ENCODE data around the gene PTPRZ1. TPM values are rescaled to one million over a fixed set of nuclear protein-coding genes. Genes with fewer than 3 reads are reported as not detected.

PTPRZ1 gene
- total and polyA plus RNA-seq, 2 of the 4 experiments (the other 2 are of a cell fraction), result not detected

GRCh38 chr7:122073635-122074034 is 200.7 kb downstream of the PTPRZ1 start:
- Histone ChIP-seq H3K18ac (ENCODE audit: low read depth, low read length) (no peak overlapping the region), H3K27me3 (ENCODE audit: control insufficient read depth, insufficient read depth, low read length) (no peaks in the 10 kb centered on the region), H4K8ac (ENCODE audit: low read depth in 2 of 2, low read length in 2 of 2) (no peak overlapping the region), H2BK120ac (ENCODE audit: low read depth, low read length) (no peak overlapping the region), H4K5ac (ENCODE audit: low read depth, low read length) (no peak overlapping the region), H2BK15ac (ENCODE audit: low read depth, low read length) (no peak overlapping the region), H3K27ac (ENCODE audit: insufficient read depth, low read length) (no peak overlapping the region), H3K14ac (replicated peaks; ENCODE audit: low read depth, low read length) (no peak overlapping the region), H2AFZ (replicated peaks; ENCODE audit: low read length, poor library complexity) (no peak overlapping the region), H3K36me3 (ENCODE audit: control insufficient read depth, insufficient read depth, low read length) (peaks cover 6% of the 10 kb centered on the region; the same call in 1 of the 2 replicates), H4K91ac (ENCODE audit: insufficient read depth, low read depth, low read length) (no peak overlapping the region), H2AK9ac (replicated peaks; ENCODE audit: low read depth, low read length, poor library complexity) (no peak overlapping the region), H2BK20ac (ENCODE audit: low read depth, low read length) (no peak overlapping the region), H3K4me3 (ENCODE audit: insufficient read depth, low read depth, low read length) (no peak overlapping the region), H4K20me1 (ENCODE audit: insufficient read depth, low read length) (no peaks in the 10 kb centered on the region), H3K4me2 (ENCODE audit: low read depth, low read length) (no peak overlapping the region), H3K4ac (ENCODE audit: low read depth, low read length) (no peak overlapping the region), H3K4me1 (ENCODE audit: control insufficient read depth, insufficient read depth, low read length) (no peaks in the 10 kb centered on the region), H2AK5ac (ENCODE audit: low read depth, low read length) (no peak overlapping the region), H2BK5ac (ENCODE audit: low read depth, low read length, poor library complexity, severe bottlenecking) (no peak overlapping the region), H3K56ac (ENCODE audit: extremely low read depth, insufficient read depth, low read length) (no peak overlapping the region), H3K23ac (ENCODE audit: low read depth, low read length) (no peak overlapping the region), H3K79me1 (ENCODE audit: low read depth in 1 of 2, low read length in 2 of 2) (no peaks in the 10 kb centered on the region), H3K9me3 (ENCODE audit: control insufficient read depth, insufficient read depth, low read length) (no peaks in the 10 kb centered on the region), H3K9me1 (ENCODE audit: insufficient read depth, low read length) (no peaks in the 10 kb centered on the region), H3K9ac (ENCODE audit: low read depth, low read length) (no peak overlapping the region)
- no TSS peak for BruUV-seq (replicated peaks)
- intact Hi-C loops (cut with micrococcal nuclease) (no loop called here), dilution Hi-C loops (cut with HindIII; ENCODE audit: low sequenced_read_pairs, unreplicated experiment) (no loop called here), in situ Hi-C loops (cut with MboI; ENCODE audit: low sequenced_read_pairs) (no loop called here)
- WGBS, 2 experiments (ENCODE audit: extremely low coverage in 2 of 2, insufficient read length in 1 of 2), result no CpG with 5 or more reads among the region's 3 CpGs
- ATAC-seq (ENCODE audit: low read depth) (no peak), DNase-seq (no peak)
- ChIA-PET POLR2A (ENCODE audit: unreplicated experiment) (no interaction called here), CTCF (no interaction called here)
- TF ChIP-seq NFE2L2 (IDR thresholded peaks at IDR 0.05; ENCODE audit: low read depth, low read length) (no peak), USF2 (IDR thresholded peaks at IDR 0.05; ENCODE audit: low read depth, low read length) (no peak), MAFK (IDR thresholded peaks at IDR 0.05; ENCODE audit: low read depth, low read length) (no peak), RFX5 (IDR thresholded peaks at IDR 0.05; ENCODE audit: low read depth, low read length) (no peak), FOS (IDR thresholded peaks at IDR 0.05; ENCODE audit: low read depth, low read length) (no peak), CHD1 (IDR thresholded peaks at IDR 0.05; ENCODE audit: low read depth, low read length) (no peak), MXI1 (IDR thresholded peaks at IDR 0.05; ENCODE audit: borderline replicate concordance, low read depth, low read length) (no peak), RCOR1 (IDR thresholded peaks at IDR 0.05; ENCODE audit: insufficient replicate concordance, low read length) (no peak), RAD21 (IDR thresholded peaks at IDR 0.05; ENCODE audit: low read length) (no peak), CEBPB (IDR thresholded peaks at IDR 0.05; ENCODE audit: low read depth, low read length) (no peak), ELK1 (IDR thresholded peaks at IDR 0.05; ENCODE audit: borderline replicate concordance, low read depth, low read length) (no peak)
- TF ChIP-seq, protein P1, sequence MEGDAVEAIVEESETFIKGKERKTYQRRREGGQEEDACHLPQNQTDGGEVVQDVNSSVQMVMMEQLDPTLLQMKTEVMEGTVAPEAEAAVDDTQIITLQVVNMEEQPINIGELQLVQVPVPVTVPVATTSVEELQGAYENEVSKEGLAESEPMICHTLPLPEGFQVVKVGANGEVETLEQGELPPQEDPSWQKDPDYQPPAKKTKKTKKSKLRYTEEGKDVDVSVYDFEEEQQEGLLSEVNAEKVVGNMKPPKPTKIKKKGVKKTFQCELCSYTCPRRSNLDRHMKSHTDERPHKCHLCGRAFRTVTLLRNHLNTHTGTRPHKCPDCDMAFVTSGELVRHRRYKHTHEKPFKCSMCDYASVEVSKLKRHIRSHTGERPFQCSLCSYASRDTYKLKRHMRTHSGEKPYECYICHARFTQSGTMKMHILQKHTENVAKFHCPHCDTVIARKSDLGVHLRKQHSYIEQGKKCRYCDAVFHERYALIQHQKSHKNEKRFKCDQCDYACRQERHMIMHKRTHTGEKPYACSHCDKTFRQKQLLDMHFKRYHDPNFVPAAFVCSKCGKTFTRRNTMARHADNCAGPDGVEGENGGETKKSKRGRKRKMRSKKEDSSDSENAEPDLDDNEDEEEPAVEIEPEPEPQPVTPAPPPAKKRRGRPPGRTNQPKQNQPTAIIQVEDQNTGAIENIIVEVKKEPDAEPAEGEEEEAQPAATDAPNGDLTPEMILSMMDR (conservative IDR thresholded peaks at IDR 0.05; ENCODE audit: low read depth, low read length), result no peak
